NCI-H226 (cell line): ENCODE results near the gene TM4SF20.

Source experiments
- DNase-seq: peaks from one replicate; pipeline ENCODE4 v3.0.0-alpha.2; 2015

The TM4SF20 gene

DNA sequence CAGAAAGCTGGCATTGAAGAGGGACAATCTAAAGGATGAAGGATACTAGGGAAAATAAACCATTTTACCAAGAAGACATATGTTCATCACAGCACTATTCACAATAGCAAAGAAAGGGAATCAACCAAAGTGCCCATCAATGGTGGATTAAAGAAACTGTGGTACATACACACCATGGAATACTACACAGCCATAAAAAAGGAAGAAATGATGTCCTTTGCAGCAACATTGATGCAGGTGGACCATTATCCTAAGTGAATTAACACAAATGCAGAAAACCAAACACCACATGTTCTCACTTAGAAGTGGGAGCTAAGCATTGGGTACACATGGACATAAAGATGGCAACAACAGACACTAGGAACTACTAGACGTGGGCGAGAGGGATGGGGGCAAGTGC lies 61.3 kb downstream of the TM4SF20 start:
- no peak for DNase-seq

GRCh38 chr2:227313310-227313709 lies 65.8 kb downstream of the TM4SF20 start:
- no peak for DNase-seq

- DNase-seq: no peak
Measured at GRCh38 chr2:227312579-227312978, 66.5 kb downstream of the TM4SF20 start.
